Right lobe of liver (tissue), 4 donors: ENCODE results near the gene DGKI.

Experiments
- CTCF ChIP-seq, 4 donors: fragments of 200-600 bp in 3 of 4; fragments of 450-650 bp in 1 of 4; IDR thresholded peaks; one replicate each; pipeline versions ENCODE4 v1.5.1 to v1.8.0; 2016 to 2022; ENCODE audit warnings: antibody characterized with exemption in 4 of 4, mild to moderate bottlenecking in 2 of 4
- POLR2A ChIP-seq: fragments of 450-650 bp; IDR thresholded peaks from one replicate; pipeline ENCODE4 v1.6.1; 2017; ENCODE audit warnings: antibody characterized with exemption, mild to moderate bottlenecking
- donor health status: DM: no; HTN: no; CAD: no.
- donor health status: DM: no; HTN: no; CAD: no.
- donor health status: DM: no; HTN: yes; CAD: no.

DNA sequence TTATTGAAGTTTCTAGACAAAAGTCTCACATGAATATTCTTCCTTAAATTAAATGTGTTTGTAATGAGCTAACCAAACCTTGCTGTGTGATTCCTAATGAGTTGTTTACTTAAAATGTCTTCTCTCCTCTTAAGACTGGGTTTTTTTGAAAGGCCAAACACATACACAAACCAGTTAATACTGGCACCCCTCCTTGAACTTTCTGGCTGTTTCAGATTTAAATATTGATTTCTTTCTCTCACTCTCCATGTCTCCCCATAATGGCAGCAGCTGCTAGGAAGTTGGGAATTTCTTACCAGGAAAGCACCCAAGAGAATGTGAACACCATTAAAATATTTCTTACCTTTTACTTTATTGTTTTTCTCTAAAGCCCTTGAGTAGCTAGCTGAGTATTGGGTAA is 491.8 kb downstream of the DGKI start:
- no peak for TF ChIP-seq CTCF (IDR thresholded peaks at IDR 0.05)
- no peak for TF ChIP-seq POLR2A
